ENCODE measurements around the gene NEU4.
"Not testable (repeated sequence)": the region's sequence is repeated elsewhere in the genome, so short reads cannot be mapped to it uniquely, and the experiment has no call there.

The NEU4 gene

GRCh38 chr2:241799522-241800197 is 9.3 kb upstream of the NEU4 start:
- no peak for DNase-seq

GRCh38 chr2:241800198-241800903 is 8.6 kb upstream of the NEU4 start:
- DNase-seq: not testable (repeated sequence)

- no peak for DNase-seq
These were observed 7.2 kb upstream of the NEU4 start for GRCh38 chr2:241801611-241802420.

- DNase-seq: no peak
These were observed 6.3 kb upstream of the NEU4 start for GRCh38 chr2:241802421-241803318.

GRCh38 chr2:241803387-241804325 is 5.3 kb upstream of the NEU4 start:
- DNase-seq: peak; percentile 65

GRCh38 chr2:241804326-241805229 is 4.4 kb upstream of the NEU4 start:
- DNase-seq: peak; percentile 38

- not testable (repeated sequence) for DNase-seq
These were observed 2.8 kb upstream of the NEU4 start for GRCh38 chr2:241806217-241806616.

GRCh38 chr2:241808051-241808720 is 807 bp upstream of the NEU4 start:
- DNase-seq: no peak

GRCh38 chr2:241809383-241810306 is 652 bp downstream of the NEU4 start:
- no peak for DNase-seq

GRCh38 chr2:241810307-241811200 is 1.6 kb downstream of the NEU4 start:
- no peak for DNase-seq

- no peak for DNase-seq
These were observed 2.4 kb downstream of the NEU4 start for GRCh38 chr2:241811201-241811951.

- DNase-seq: no peak
These were observed 3.1 kb downstream of the NEU4 start for GRCh38 chr2:241811952-241812729.

- DNase-seq: no peak
These were observed 4.0 kb downstream of the NEU4 start for GRCh38 chr2:241812730-241813643.

- no peak for DNase-seq
These were observed 4.8 kb downstream of the NEU4 start for GRCh38 chr2:241813644-241814392.

Measured in NCI-H526 treated with DMSO at 0.1 percent for 48 hours (cell line).